GM18951 (cell line): ENCODE data around the gene SMLR1.

Experiments used
- POLR2A ChIP-seq: IDR thresholded peaks from 4 replicates; pipeline ENCODE4 v1.6.1; 2011; ENCODE audit warnings: mild to moderate bottlenecking; ENCODE audit not compliant: insufficient read length, insufficient read depth; ENCODE audit errors: extremely low read depth
- in situ Hi-C: fragments of 300-500 bp; cut with MboI; formaldehyde crosslinking; loops from one replicate; pipeline ENCODE4 v1.12.0; 2022; ENCODE audit warnings: low sequenced_read_pairs, mixed read lengths, inconsistent platforms; ENCODE audit not compliant: unreplicated experiment

SMLR1 gene

DNA sequence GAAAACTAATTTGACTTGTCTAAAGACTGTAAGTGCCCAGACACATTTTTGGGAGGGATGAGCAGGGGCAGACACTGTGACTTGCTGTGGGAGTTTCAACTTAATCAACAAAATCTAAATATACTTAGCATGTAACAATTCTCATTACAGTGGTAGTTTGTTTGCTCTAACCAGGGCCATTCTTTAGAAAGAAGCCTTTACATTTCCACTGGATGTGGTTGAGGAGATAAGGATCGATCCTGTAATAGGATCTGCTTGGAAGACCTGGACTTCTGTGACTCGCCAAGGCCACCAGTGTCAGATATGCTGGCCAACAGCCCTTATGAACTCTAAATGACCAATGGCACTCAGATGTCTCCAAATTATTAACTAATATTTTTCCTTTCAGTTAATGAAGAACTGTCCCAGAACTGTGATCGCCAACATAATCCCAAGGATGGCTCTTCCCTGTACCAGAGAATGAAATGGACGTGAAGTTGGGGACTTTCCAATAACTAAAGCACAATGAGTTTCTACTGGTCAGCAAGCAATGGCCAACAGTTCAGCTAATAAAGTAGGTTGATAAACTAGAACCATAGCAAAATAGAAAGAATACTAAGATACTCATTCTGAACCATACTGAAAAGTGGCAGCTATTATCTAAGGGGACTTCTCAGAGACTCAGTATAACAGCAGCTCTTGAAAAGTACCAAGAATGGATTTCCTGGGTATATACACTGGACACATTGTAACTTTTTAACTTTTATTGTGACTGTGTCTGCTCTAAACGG, 7.5 kb downstream of the SMLR1 start:
- in situ Hi-C loops, result no loop called here
- TF ChIP-seq POLR2A, result no peak

- no peak for TF ChIP-seq POLR2A
- in situ Hi-C loops, result no loop called here
Observed at GRCh38 chr6:130836055-130836640, 8.9 kb downstream of the SMLR1 start.

GRCh38 chr6:130837067-130837466, 9.9 kb downstream of the SMLR1 start:
- in situ Hi-C loops, result no loop called here
- TF ChIP-seq POLR2A, result no peak

DNA sequence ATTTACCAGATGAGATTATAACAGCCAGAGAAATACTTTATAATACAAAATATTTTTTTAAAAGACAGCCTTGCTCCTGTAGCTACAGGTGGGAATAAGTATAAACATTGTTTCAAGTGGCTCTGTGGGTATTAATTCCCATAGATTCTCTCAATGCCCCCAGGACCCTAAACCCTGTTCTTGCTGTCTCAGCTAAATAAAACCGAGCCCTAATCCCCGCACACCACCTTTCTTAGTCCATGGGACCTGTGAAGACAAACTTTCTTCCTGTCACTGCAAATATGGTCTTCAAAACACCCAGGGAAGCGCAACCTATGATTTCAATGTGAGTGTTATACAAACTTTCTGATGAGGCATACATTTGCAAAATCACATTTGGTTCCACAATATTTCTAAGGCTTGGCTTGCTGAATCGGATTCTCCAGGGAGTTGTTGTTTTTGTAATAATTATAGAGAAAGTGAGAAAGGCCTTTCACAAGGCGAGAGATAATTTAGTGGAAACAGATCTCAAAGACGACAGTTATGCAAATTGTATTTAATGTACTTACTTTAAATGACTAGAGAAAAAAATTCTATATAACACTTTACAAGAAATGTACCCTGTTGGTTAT, 11.1 kb downstream of the SMLR1 start:
- no peak for TF ChIP-seq POLR2A
- in situ Hi-C loops, result no loop called here

DNA sequence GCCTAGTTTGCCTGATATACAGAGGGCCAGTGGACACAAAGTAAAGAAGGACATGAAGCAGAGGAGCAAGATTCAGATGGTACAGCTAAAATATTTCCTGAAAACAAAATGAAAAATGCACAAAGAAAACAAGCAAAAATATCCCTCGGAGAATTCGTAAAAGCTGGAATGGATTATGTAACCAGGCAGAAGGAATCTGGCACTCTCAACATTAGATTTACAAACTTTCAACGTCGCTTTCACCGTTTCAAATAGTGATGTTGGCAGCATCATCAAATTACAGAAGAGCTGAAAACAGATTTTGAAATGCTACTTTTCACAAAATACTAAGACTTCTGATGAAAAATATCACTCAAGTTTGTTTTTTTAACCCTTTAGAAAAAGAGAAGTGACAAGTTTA, 11.7 kb downstream of the SMLR1 start:
- TF ChIP-seq POLR2A, result no peak
- in situ Hi-C loops, result no loop called here

DNA sequence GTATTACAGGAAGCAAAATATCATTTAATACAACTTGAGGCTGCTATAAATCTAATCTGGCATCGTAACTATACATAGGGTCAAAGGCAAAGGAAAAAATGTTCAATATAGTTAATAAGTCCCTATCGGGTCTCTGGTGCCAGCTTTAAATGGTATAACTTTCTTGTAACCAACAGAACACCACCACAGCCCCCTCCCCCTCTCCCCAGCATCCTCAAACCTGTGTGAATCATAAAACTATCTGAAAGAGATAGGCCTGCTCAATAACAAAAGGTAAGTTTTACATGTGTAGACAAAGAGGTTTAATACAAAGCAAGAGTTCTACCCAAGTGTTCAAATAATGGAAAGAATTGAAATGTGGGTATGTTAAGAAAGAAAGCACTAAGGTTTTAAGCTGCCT, 12.2 kb downstream of the SMLR1 start:
- in situ Hi-C loops, result no loop called here
- no peak for TF ChIP-seq POLR2A

- no peak for TF ChIP-seq POLR2A
- in situ Hi-C loops, result no loop called here
Observed at GRCh38 chr6:130840050-130840449, 12.8 kb downstream of the SMLR1 start.

GRCh38 chr6:130841128-130841728, 14.0 kb downstream of the SMLR1 start:
- in situ Hi-C loops, result no loop called here
- TF ChIP-seq POLR2A, result no peak

DNA sequence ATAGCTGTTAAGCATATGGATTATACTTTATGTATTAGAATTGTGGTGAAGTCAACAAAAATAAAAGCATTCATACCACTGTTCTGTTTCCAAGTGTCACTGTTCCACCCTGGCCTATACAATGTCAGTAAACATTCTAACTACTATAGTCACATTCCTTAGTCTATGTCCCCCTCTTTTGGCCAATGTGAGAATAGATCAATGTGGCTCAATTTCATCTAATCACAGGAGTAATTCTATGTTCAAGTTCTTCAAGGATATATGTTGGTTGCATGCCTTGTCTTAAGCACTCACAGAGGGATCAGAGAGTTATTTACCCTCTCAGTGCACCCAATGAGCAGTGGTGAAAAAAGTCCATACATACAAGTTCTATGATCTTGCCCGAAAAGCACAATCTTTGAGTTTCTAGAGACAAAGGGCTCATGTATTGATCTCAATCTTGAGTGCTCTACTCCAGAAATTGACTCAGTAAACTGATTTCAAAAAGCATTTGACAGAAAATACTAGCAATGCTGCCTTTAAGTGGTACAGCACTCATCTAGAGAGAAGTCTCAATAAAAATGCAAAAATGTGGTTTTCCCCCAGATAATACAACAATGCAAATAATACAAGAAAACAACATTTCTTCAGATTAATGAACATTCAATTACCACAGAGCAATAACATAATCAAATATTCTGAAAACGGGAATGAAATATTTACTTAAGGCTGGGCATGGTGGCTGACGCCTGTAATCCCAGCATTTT, 16.5 kb downstream of the SMLR1 start:
- no peak for TF ChIP-seq POLR2A
- in situ Hi-C loops, result no loop called here

DNA sequence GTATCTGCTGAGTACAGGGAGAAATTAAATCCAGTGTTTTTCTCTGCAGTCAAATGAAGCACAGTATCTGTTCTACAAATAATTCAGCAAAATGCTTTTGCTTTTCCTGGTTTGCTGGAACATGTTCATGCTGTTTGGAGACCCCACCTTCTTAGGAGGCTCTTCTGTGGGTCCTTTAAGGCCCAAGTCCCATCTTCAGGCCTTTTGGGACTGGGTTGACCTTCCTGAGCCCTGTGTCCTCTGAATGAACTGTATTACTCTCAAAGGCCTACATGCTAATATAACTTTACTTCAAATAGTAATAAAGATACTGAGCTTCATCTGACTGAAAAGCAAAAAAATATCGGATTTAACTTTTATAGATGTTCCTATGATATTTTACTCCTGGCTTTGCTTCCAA, 19.3 kb downstream of the SMLR1 start:
- in situ Hi-C loops, result no loop called here
- no peak for TF ChIP-seq POLR2A

DNA sequence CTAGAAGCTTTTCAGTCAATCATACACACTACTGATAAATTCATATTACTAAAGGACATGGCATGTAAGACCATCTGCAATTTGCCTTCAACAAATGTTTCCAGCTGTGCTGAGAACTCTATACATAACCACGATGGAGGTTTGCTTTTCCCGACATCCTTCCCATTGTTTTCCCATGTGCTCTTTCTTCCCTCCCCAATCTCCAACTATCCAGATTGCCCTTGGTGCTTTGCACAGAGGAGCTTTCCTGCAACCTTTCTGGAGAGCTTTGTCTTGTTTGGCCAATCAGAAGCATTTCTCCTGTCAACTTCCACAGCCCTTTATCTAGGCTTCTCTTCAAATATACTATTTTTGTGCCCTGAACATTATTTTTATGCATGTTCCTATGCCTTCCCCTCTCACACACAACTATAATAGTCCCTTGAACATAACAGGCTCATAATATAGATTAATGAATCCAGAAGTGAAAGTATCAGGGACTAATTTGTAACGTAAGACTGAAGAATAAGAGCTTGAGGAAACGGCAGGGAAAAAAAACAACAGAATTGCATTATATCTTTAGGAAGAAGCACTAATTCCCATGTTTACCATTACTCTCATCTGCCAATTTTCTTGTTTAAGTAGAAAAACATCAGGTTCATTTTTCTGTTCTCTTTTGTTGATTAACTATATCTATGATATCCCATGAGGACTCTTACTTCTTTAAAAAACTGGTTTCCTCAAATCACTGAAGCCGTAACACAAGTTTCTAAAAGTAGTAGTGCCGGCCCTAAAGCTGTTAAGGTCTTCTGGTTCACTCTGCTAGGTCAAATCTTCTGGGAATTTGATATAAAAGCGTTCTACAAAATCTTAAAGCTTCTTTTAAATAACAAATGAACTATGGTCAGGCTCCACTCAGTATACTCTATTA, 20.1 kb downstream of the SMLR1 start:
- no peak for TF ChIP-seq POLR2A
- in situ Hi-C loops, result no loop called here

- in situ Hi-C loops, result no loop called here
- TF ChIP-seq POLR2A, result no peak
Observed at GRCh38 chr6:130848945-130849344, 21.7 kb downstream of the SMLR1 start.

DNA sequence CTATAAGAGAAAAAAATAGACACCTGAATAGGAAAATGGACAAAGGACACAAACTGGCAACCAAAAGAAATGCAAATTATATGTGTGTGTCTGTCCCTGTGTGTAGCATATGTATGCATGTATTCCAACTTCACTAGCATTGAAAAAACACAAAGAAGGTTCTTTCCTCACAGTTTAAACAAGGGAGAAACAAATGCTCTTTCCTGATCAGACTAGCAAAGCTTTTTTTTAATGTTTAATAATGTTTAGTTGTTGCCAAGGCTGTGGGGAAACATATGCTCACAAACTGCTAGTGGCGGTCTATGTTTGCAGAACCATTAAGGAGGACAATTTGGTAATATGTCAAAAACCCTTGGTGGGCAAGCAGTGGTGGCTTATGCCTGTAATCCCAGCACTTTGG, 22.4 kb downstream of the SMLR1 start:
- in situ Hi-C loops, result no loop called here
- TF ChIP-seq POLR2A, result no peak

- no peak for TF ChIP-seq POLR2A
- in situ Hi-C loops, result no loop called here
Observed at GRCh38 chr6:130851026-130851425, 23.8 kb downstream of the SMLR1 start.
